Esophagus squamous epithelium (tissue), 4 donors: Measurements from ENCODE around the gene SHISA4.
"Not testable (repeated sequence)": the region's sequence is repeated elsewhere in the genome, so short reads cannot be mapped to it uniquely, and the experiment has no call there.

Experiments
- CTCF ChIP-seq, 6 experiments: fragments of 450-650 bp in 4 of 6; fragments of 200-600 bp in 2 of 6; sonication (generic) in 2 of 6; IDR thresholded peaks; one replicate each; pipeline ENCODE4 v1.5.1; 2016 to 2019; ENCODE audit warnings: antibody characterized with exemption in 6 of 6, mild to moderate bottlenecking in 4 of 6, moderate library complexity in 4 of 6
- POLR2A ChIP-seq, 4 donors: fragments of 450-650 bp; IDR thresholded peaks; one replicate each; pipeline ENCODE4 v1.6.1; 2017; ENCODE audit warnings: antibody characterized with exemption in 4 of 4, mild to moderate bottlenecking in 4 of 4, moderate library complexity in 3 of 4

- not testable (repeated sequence) for TF ChIP-seq CTCF, POLR2A (IDR thresholded peaks at IDR 0.05)
Measured at GRCh38 chr1:201901036-201901435, 12.3 kb downstream of the SHISA4 start.
